ENCODE data around the gene CYP4F11. TPM values are rescaled to one million over a fixed set of nuclear protein-coding genes. Genes with fewer than 3 reads are reported as not detected.
"Not testable (repeated sequence)": the region's sequence is repeated elsewhere in the genome, so short reads cannot be mapped to it uniquely, and the experiment has no call there.

Gene CYP4F11
- total RNA-seq, 6 experiments from 2014 or later = not detected

DNA sequence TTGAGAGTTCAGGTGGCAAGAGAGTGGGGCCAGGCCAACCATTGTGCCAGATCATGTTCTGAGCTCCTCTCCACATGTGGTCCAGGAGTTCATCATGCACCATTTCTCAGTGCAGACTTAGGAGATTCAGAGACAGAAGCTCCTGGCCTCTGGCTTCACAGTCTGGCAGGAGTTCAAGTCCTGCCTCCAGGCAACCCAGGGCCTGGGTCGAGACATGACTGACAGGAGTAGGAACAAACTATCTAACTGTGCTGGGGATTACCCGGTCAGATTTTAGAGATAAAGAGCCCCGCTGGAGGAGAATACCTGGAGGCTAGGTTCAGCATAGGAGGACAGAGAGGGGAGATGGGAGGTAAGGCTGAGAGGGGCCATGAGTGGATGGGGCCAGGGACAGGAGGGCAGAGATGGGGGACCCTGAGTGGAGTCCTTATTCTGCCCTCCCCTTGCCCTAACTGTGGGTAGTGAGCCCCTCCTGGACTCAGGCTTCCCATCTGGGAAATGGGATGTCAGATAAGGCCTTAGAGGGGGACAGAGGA lies 906 bp upstream of the CYP4F11 start:
- Mint-ChIP-seq H3K36me3 (ENCODE audit: low read depth) (no peaks in the 10 kb centered on the region), H3K9me3 (peaks cover 19% of the 10 kb centered on the region), H3K4me3 (no peak overlapping the region), H3K4me1 (ENCODE audit: low read depth) (no peaks in the 10 kb centered on the region), H3K27ac (no peak overlapping the region), H3K27me3 (ENCODE audit: insufficient read depth) (peaks cover 3% of the 10 kb centered on the region)
- no peak for DNase-seq
- TF ChIP-seq, protein P1, sequence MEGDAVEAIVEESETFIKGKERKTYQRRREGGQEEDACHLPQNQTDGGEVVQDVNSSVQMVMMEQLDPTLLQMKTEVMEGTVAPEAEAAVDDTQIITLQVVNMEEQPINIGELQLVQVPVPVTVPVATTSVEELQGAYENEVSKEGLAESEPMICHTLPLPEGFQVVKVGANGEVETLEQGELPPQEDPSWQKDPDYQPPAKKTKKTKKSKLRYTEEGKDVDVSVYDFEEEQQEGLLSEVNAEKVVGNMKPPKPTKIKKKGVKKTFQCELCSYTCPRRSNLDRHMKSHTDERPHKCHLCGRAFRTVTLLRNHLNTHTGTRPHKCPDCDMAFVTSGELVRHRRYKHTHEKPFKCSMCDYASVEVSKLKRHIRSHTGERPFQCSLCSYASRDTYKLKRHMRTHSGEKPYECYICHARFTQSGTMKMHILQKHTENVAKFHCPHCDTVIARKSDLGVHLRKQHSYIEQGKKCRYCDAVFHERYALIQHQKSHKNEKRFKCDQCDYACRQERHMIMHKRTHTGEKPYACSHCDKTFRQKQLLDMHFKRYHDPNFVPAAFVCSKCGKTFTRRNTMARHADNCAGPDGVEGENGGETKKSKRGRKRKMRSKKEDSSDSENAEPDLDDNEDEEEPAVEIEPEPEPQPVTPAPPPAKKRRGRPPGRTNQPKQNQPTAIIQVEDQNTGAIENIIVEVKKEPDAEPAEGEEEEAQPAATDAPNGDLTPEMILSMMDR (IDR thresholded peaks at IDR 0.05) = no peak

GRCh38 chr19:15933761-15934331 lies 483 bp downstream of the CYP4F11 start:
- DNase-seq; H3K36me3 Mint-ChIP-seq (ENCODE audit: low read depth); H3K4me3 Mint-ChIP-seq; H3K27me3 Mint-ChIP-seq (ENCODE audit: insufficient read depth); H3K4me1 Mint-ChIP-seq (ENCODE audit: low read depth); H3K27ac Mint-ChIP-seq: not testable (repeated sequence)
- peaks cover 23% of the 10 kb centered on the region for H3K9me3 Mint-ChIP-seq

- H3K9me3 Mint-ChIP-seq = peaks cover 33% of the 10 kb centered on the region
These were observed 6.0 kb downstream of the CYP4F11 start for GRCh38 chr19:15928321-15928720.

DNA sequence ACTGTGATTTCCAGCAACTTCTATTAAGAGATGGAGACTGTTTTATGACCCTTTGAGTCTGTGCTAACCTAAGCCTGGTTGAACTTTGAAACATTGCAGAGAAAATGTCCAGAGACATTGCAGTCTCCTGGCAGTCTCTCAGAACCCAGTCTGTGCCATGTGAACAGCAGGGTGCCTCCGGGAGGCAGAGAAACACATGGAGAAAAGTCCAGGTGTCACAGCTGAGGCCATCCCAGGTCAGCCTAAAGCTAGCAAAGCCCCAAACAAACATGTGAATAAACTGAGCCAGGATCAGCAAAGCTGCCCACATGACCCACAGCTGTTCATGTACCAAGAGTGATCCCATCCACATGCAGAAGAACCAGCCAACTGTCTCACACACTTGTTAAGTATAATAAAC lies 7.8 kb downstream of the CYP4F11 start:
- TF ChIP-seq, protein P1 (IDR thresholded peaks at IDR 0.05) = no peak
- DNase-seq = no peak
- Mint-ChIP-seq H3K27ac (no peak overlapping the region), H3K4me3 (no peak overlapping the region), H3K36me3 (ENCODE audit: low read depth) (no peaks in the 10 kb centered on the region), H3K27me3 (ENCODE audit: insufficient read depth) (no peaks in the 10 kb centered on the region; the same call in 1 of the 2 replicates), H3K9me3 (peaks cover 33% of the 10 kb centered on the region), H3K4me1 (ENCODE audit: low read depth) (no peaks in the 10 kb centered on the region)

More at GRCh38 chr19:15928321-15928720, 6.0 kb downstream of the CYP4F11 start:
- no peak for DNase-seq
- H3K27ac Mint-ChIP-seq = no peak overlapping the region
- TF ChIP-seq, protein P1 (IDR thresholded peaks at IDR 0.05) = no peak
- no peaks in the 10 kb centered on the region for H3K36me3 Mint-ChIP-seq (ENCODE audit: low read depth)
- no peaks in the 10 kb centered on the region; the same call in 1 of the 2 replicates for H3K27me3 Mint-ChIP-seq (ENCODE audit: insufficient read depth)
- H3K4me3 Mint-ChIP-seq = no peak overlapping the region
- no peaks in the 10 kb centered on the region for H3K4me1 Mint-ChIP-seq (ENCODE audit: low read depth)

DNA sequence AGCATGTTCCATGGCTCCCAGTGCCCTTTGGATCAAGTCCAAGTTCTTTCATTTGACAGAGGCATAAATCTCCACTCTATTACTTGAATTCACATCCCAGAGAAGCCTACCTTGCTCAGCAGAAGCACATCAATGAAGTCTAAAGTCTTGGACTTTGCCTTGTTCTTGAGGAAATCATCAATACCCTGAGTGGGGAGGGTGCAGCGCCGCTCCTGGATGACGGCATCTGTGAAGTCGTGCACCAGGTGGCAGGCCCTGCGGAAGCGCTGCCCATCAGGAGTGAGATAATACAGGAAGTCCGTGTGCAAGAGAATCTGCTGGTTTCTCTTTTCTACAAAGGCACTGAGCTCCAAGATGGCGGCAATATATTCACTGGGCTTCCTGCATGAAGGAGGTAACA lies 10.6 kb downstream of the CYP4F11 start:
- TF ChIP-seq, protein P1 (IDR thresholded peaks at IDR 0.05) = no peak
- Mint-ChIP-seq H3K27ac (no peak overlapping the region), H3K36me3 (ENCODE audit: low read depth) (no peaks in the 10 kb centered on the region), H3K9me3 (peaks cover 19% of the 10 kb centered on the region), H3K4me1 (ENCODE audit: low read depth) (no peaks in the 10 kb centered on the region), H3K4me3 (no peak overlapping the region), H3K27me3 (ENCODE audit: insufficient read depth) (no peaks in the 10 kb centered on the region; the same call in 1 of the 2 replicates)
- no peak for DNase-seq

- Mint-ChIP-seq H3K4me3 (no peak overlapping the region), H3K9me3 (peaks cover 6% of the 10 kb centered on the region; the same call in 1 of the 2 replicates), H3K4me1 (ENCODE audit: low read depth) (no peaks in the 10 kb centered on the region), H3K27ac (no peak overlapping the region), H3K27me3 (ENCODE audit: insufficient read depth) (no peaks in the 10 kb centered on the region; the same call in 1 of the 2 replicates), H3K36me3 (ENCODE audit: low read depth) (no peaks in the 10 kb centered on the region)
- DNase-seq = no peak
- TF ChIP-seq, protein P1 (IDR thresholded peaks at IDR 0.05) = no peak
These were observed 12.3 kb downstream of the CYP4F11 start for GRCh38 chr19:15922021-15922420.

Data from HFFc6 (cell line).